Activated CD8-positive, alpha-beta memory T cell treated with anti-CD3 and anti-CD28 coated beads, Interleukin-2, amount 50 U/mL, for 24 hours (primary cell): ENCODE results near the gene FHIP2A.
"Not testable (repeated sequence)": the region's sequence is repeated elsewhere in the genome, so short reads cannot be mapped to it uniquely, and the experiment has no call there.

Experiments
- DNase-seq: peaks from one replicate; pipeline ENCODE4 v3.0.0-alpha.2; 2020; ENCODE audit errors: extremely low read depth

The FHIP2A gene

DNA sequence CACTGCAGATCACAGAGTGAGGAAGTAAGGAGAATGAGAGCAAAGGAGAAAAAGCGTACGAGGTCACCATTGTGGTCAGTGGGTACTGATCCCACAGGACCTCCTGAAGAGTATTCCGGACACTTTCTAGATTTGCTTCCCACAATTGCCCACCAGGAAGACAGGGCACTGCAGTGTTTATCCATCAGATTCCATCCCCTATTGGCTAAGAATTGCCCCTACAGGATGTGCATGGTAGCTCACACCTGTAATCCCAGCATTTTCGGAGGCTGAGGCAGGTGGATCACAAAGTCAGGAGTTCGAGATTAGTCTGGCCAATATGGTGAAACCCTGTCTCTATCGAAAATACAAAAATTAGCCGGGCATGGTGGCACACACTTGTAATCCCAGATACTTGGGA, 5.3 kb upstream of the FHIP2A start:
- no peak for DNase-seq

- DNase-seq, result no peak
Observed at GRCh38 chr10:114819322-114819721, 2.3 kb upstream of the FHIP2A start.

DNA sequence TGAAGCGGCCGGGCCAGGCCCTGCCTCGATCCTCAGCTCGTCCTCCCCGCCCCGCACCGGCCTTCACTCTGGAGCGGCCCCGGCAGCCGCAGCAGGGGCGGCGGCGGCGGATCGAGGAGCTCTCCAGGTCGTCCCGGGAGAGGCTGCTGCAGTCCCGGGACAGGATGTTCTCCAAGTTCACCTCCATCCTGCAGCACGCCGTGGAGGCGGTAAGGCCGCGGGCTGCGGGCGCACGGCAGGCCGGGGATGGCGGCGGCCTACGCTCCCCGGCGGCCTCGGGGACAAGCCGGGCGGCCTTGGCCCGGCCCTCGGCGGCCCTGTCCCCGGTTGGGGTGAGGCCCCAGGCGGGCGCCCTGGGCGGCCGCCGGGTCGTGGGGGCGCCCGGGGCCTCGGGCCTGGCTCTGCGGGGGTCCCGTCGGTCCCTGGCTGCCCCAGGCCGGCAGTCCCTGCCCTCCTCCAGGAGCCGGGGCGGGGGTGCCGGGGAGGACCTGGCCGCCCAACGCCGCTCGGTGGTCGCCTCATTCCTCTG, 399 bp downstream of the FHIP2A start:
- no peak for DNase-seq

GRCh38 chr10:114822444-114823076, 980 bp downstream of the FHIP2A start:
- no peak for DNase-seq

GRCh38 chr10:114823077-114823463, 1.5 kb downstream of the FHIP2A start:
- no peak for DNase-seq

GRCh38 chr10:114824391-114824790, 2.8 kb downstream of the FHIP2A start:
- no peak for DNase-seq

- DNase-seq, result no peak
Observed at GRCh38 chr10:114825513-114826253, 4.1 kb downstream of the FHIP2A start.

DNA sequence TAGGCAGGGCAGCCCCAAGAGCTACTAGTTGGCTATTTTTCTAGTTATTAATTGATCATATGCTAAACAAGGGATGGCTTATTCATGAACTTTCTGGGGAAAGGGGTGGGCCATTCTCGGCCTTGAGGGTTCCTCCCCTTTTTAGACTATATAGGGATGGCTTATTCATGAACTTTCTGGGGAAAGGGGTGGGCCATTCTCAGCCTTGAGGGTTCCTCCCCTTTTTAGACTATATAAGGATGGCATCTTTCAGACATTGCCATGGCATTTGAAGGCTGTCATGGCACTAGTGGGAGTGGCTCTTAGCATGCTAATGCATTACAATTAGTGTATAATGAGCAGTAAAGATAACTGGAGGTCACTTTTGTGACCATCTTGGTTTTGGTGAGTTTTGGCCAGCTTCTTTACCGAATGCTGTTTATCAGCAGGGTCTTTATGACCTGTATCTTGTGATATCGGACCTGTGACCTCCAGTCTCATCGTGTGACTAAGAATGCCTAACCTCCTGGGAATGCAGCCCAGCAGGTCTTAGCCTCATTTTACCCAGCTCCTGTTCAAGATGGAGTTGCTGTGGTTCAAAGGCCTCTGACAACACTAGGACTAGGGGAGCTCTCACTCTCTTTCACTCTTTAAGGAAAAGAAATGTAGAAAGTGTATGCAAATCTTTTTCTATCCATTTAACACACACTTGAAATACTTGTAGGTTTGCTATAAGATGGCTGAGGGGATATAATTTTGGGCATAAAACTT, 7.8 kb downstream of the FHIP2A start:
- DNase-seq, result no peak

DNA sequence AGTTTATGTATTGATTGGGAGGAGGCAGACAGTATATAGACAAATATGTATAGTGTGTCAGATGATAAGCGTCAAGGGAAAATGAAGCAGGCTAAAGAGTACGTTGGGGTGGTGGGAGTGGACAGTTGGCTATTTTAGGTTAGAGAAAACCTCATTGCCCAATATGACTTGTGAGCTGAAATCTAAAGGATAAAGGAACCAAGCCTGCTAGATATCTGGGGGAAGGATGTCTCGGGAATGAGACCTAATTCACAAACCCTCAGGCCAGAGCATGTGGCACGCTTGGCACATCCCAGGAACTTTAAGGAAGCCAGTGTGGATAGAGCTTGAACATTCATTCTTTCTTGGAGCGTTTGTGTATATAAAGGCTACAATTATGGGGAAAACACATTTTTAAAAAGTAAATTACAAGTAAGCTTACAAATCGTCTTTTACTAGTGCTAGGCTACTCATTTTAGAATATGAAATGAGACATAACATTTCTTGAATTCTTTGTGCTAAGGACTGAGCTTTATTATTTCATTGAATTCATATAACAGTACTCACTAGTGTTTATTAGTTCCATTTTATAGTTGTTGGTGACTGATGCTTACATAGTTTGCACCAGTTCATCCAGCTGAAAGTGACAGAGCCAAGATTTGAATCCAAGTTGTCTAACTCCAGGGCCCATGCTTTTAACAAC, 9.7 kb downstream of the FHIP2A start:
- no peak for DNase-seq

GRCh38 chr10:114837690-114838089, 16.1 kb downstream of the FHIP2A start:
- no peak for DNase-seq

DNA sequence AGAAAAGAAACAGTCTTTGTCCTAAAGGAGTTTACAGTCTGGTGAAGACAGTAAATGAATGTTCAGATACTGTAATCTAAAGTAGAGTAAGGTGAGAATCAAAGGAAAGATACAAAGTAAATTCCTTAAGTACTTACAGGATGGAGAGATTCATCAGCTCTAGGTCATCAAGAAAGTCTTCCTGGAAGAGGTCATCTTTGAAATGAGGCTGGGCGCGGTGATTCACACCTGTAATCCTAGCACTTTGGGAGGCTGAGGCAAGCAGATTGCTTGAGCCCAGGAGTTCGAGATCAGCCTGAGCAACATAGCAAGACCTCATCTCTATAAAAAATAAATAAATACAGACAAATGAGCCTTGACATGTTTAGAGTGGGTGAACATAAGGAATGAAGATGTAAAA, 18.3 kb downstream of the FHIP2A start:
- no peak for DNase-seq

GRCh38 chr10:114845978-114846693, 24.6 kb downstream of the FHIP2A start:
- DNase-seq, result no peak

DNA sequence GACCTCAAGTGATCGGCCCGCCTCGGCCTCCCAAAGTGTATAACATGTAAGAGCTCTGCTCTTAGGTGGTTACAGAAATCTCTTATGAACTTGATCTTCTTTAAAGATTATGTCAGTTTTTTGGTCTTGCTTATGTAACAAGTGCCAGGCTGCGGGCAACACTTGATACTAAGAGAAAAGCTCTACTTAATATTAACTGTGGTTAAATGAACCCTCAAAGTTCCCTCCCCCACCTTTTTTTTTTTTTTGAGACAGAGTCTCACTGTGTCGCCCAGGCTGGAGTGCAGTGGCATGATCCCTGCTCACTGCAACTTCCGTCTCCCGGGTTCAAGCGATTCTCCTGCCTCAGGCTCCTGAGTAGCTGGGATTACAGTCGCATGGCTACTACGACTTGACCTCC, 25.9 kb downstream of the FHIP2A start:
- not testable (repeated sequence) for DNase-seq

- no peak for DNase-seq
Observed at GRCh38 chr10:114849674-114850073, 28.1 kb downstream of the FHIP2A start.

GRCh38 chr10:114850126-114850525, 28.5 kb downstream of the FHIP2A start:
- no peak for DNase-seq

- DNase-seq, result no peak
Observed at GRCh38 chr10:114851336-114851735, 29.8 kb downstream of the FHIP2A start.

DNA sequence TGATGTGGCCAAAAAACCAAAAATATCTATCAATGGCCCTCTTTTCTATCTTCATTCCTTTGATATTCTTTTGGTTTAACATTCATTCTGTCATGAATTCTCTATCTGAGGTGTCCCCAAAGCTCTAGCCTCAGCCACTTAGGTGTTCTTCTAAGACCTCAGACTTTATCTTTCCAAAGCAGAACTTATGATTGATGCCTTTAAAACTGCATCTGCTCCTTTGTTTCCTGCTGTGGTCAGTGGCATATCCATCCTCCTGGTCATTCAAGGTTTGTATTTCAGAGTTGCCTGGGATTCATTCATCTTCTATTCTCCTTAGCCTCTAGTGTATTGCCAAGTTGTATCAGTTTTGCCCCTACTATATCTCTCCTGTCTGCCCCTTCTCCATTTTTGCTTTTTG, 30.6 kb downstream of the FHIP2A start:
- no peak for DNase-seq

- DNase-seq, result no peak
Observed at GRCh38 chr10:114854906-114855305, 33.3 kb downstream of the FHIP2A start.

- no peak for DNase-seq
Observed at GRCh38 chr10:114855776-114856543, 34.4 kb downstream of the FHIP2A start.

GRCh38 chr10:114856544-114857287, 35.1 kb downstream of the FHIP2A start:
- DNase-seq, result no peak
